Fibroblast of pulmonary artery (primary cell): ENCODE data around the gene AQP9.
A peak's percentile ranks its signal among the peaks of the same experiment; 100 is the strongest.

Source experiments
- DNase-seq: peaks from one replicate; pipeline ENCODE4 v3.0.0-alpha.2; 2010; ENCODE audit warnings: low read depth
- H3K4me3 ChIP-seq: replicated peaks from 2 replicates; pipeline ENCODE4 v1.5.1; 2011; ENCODE audit warnings: low read depth, mild to moderate bottlenecking, control low read depth, low read length, moderate library complexity
- TF ChIP-seq, protein P1 (sequence below): IDR thresholded peaks from 2 replicates; pipeline ENCODE4 v1.5.1; 2011; ENCODE audit warnings: mild to moderate bottlenecking, control low read depth, low read length, inconsistent platforms; ENCODE audit errors: missing control alignments

AQP9 gene

GRCh38 chr15:58175955-58176354, 37.8 kb downstream of the AQP9 start:
- no peak for DNase-seq
- TF ChIP-seq, protein P1, sequence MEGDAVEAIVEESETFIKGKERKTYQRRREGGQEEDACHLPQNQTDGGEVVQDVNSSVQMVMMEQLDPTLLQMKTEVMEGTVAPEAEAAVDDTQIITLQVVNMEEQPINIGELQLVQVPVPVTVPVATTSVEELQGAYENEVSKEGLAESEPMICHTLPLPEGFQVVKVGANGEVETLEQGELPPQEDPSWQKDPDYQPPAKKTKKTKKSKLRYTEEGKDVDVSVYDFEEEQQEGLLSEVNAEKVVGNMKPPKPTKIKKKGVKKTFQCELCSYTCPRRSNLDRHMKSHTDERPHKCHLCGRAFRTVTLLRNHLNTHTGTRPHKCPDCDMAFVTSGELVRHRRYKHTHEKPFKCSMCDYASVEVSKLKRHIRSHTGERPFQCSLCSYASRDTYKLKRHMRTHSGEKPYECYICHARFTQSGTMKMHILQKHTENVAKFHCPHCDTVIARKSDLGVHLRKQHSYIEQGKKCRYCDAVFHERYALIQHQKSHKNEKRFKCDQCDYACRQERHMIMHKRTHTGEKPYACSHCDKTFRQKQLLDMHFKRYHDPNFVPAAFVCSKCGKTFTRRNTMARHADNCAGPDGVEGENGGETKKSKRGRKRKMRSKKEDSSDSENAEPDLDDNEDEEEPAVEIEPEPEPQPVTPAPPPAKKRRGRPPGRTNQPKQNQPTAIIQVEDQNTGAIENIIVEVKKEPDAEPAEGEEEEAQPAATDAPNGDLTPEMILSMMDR, result no peak

GRCh38 chr15:58178668-58179067, 40.5 kb downstream of the AQP9 start:
- no peak overlapping the region for H3K4me3 ChIP-seq
- no peak for DNase-seq
- TF ChIP-seq, protein P1, result no peak

More at GRCh38 chr15:58175955-58176354, 37.8 kb downstream of the AQP9 start:
- no peak overlapping the region for H3K4me3 ChIP-seq

- TF ChIP-seq, protein P1, result no peak
- peak; percentile 26 for DNase-seq
- H3K4me3 ChIP-seq, result no peak overlapping the region
Observed at GRCh38 chr15:58179206-58179605, 41.0 kb downstream of the AQP9 start.

DNA sequence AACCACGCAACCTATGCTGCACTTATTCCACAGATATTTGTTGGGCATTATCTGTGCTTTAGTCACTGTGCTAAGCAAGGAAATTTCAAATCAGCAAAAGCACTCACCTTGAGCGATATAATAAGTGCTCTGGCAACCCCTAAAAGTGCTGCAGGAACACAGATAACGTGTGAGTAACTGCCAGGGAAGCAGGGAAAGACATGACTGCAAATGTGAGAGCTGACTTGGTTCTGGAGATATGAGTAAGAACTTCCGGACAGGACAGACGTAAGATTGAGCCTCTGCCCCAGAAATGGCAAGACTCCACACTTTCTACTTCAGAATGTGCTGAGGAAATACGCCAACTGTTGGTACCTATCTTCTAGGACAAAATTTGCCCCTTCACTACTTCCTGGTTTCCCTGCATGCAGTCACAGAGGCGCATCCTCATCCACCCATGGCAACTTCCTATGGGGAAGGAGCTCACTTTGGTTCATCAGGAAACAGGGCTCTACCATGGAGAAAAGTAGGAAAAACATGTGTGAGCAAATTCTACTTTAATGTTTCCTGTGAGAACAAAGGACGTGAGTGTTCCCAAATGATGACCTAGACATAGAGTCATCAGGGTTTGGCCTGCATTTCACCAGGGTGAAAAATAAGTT, 41.7 kb downstream of the AQP9 start:
- peak; percentile 64 for DNase-seq
- TF ChIP-seq, protein P1, result no peak

DNA sequence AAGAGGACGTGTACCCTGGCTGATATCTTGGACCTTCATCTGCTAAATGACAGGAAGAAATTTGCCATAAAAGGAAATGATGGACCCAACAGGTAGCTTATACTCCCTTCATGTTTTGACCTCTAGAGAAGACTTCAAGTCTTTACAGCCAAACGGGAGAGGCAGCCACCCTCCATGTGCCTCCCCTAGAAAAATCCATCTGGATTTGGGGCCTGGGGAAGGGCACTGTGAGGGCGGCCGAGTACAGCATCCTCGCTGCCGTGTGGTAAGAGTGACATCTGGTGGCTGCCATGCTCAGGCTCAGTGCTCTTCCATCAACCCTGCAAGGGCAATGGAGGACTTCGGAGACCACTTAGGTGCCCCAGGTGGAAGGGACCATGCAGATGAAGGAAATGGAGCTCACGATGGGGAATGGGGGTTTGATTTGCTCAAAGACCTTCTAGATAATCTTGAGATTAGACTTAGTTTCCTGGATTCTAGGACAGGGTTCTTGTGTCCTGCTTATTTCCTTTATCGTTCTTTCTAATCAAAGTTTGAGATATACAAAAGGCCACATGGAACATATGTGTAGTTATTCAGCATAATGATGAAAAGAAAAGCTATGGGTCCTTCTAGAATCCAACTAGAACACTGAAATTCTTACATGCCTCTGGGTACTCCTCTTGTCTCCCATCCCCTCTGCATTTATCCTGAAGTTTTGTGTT, 44.4 kb downstream of the AQP9 start:
- no peak overlapping the region for H3K4me3 ChIP-seq
- TF ChIP-seq, protein P1, result peak; percentile 94
- peak; percentile 71 for DNase-seq

More for the DNA sequence above, 41.7 kb downstream of the AQP9 start:
- no peak overlapping the region for H3K4me3 ChIP-seq

DNA sequence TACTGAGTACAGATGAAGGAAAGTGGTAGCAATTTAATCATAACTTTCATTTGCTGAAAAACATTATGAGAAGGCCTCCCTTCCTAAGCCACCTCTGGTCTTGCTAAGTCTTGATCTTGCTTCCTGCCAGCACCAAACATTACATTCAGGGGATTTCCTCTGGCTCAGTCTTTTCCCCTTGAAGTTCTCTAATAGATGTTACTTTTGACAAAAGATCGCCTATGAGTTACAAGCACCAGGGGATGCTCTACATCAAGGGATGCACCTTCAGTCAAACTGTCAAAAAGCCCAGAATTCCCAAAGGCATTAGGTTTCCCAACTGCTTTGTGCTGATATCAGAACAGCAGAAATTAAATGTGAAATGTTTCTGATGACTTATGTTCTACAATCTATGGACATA, 47.3 kb downstream of the AQP9 start:
- no peak overlapping the region for H3K4me3 ChIP-seq
- DNase-seq, result peak; percentile 58
- TF ChIP-seq, protein P1, result peak; percentile 43
